Keratinocyte (primary cell): Measurements from ENCODE around the gene NDRG3.

Source experiments
- EZH2 ChIP-seq: IDR thresholded peaks from one replicate; pipeline ENCODE4 v1.6.1; 2012; ENCODE audit warnings: inconsistent platforms, mild to moderate bottlenecking, low read length, moderate library complexity
- TF ChIP-seq, protein P1 (sequence below), 3 experiments: IDR thresholded peaks in 1 of 3; conservative IDR thresholded peaks in 1 of 3; optimal IDR thresholded peaks in 1 of 3; 2 replicates in 2 of 3; 3 replicates in 1 of 3; pipeline versions ENCODE3 to v1.5.1; 2011; ENCODE audit warnings: low read length in 3 of 3, mild to moderate bottlenecking in 3 of 3, moderate library complexity in 2 of 3, control low read depth in 1 of 3, inconsistent platforms in 1 of 3; ENCODE audit not compliant: insufficient read depth in 2 of 3; ENCODE audit errors: extremely low read depth in 1 of 3

DNA sequence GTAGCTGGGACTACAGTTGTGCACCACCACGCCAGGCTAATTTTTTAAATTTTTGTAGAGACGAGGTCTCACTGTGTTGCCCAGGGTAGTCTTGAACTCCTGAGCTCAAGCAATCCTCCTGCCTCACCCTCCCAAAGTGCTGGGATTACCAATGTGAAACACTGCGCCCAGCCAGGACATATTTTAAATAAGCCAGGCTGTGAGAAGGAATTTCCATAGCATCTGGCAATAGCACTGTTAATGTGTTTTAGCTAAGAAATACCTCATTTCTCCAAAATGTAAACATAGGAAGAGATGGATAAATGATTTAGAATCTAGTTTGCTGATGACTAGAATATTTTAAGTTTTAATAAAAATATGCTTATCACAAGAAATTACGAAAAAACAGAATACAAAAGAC is 72.9 kb downstream of the NDRG3 start:
- TF ChIP-seq, protein P1, sequence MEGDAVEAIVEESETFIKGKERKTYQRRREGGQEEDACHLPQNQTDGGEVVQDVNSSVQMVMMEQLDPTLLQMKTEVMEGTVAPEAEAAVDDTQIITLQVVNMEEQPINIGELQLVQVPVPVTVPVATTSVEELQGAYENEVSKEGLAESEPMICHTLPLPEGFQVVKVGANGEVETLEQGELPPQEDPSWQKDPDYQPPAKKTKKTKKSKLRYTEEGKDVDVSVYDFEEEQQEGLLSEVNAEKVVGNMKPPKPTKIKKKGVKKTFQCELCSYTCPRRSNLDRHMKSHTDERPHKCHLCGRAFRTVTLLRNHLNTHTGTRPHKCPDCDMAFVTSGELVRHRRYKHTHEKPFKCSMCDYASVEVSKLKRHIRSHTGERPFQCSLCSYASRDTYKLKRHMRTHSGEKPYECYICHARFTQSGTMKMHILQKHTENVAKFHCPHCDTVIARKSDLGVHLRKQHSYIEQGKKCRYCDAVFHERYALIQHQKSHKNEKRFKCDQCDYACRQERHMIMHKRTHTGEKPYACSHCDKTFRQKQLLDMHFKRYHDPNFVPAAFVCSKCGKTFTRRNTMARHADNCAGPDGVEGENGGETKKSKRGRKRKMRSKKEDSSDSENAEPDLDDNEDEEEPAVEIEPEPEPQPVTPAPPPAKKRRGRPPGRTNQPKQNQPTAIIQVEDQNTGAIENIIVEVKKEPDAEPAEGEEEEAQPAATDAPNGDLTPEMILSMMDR (optimal IDR thresholded peaks at IDR 0.05 in 1 of 3, IDR thresholded peaks at IDR 0.05 in 1 of 3, conservative IDR thresholded peaks at IDR 0.05 in 1 of 3; ENCODE audit: extremely low read depth in 1 of 3, insufficient read depth in 2 of 3, low read length in 3 of 3) = no peak
- TF ChIP-seq EZH2 = no peak
